ENCODE results near the gene ZNF414. TPM values are rescaled to one million over a fixed set of nuclear protein-coding genes. Genes with fewer than 3 reads are reported as not detected.

Gene ZNF414
- total RNA-seq, 1 experiment from 2014 or later: 26.7 TPM

- intact Hi-C loops (cut with micrococcal nuclease; ENCODE audit: unreplicated experiment): no loop called here
- BruUV-seq (replicated peaks): no TSS peak
- H3K27me3 ChIP-seq (replicated peaks; ENCODE audit: insufficient read depth, low read depth, low read length, poor library complexity): no peaks in the 10 kb centered on the region
- peaks cover 11% of the 10 kb centered on the region for H3K36me3 ChIP-seq (ENCODE audit: insufficient read depth, low read length, poor library complexity, severe bottlenecking)
- ChIA-PET CTCF (no interaction called here), POLR2A (ENCODE audit: low non-redundant PET) (no interaction called here)
- peak overlapping the region; percentile 100 for H3K27ac ChIP-seq (ENCODE audit: low read depth, low read length, poor library complexity, severe bottlenecking)
- peak; percentile 49 for DNase-seq (ENCODE audit: low spot score)
- H3K4me3 ChIP-seq (ENCODE audit: low read depth, low read length, poor library complexity, severe bottlenecking): no peak overlapping the region
- peaks cover 17% of the 10 kb centered on the region for H3K4me1 ChIP-seq (ENCODE audit: insufficient read depth, low read length, poor library complexity, severe bottlenecking)
- H3K9me3 ChIP-seq (ENCODE audit: low read depth, low read length, poor library complexity, severe bottlenecking): no peaks in the 10 kb centered on the region
- TF ChIP-seq CTCF (conservative IDR thresholded peaks at IDR 0.05; ENCODE audit: low read depth, low read length) (no peak), EZH2 (IDR thresholded peaks at IDR 0.05; ENCODE audit: borderline replicate concordance, low read depth, low read length, poor library complexity, severe bottlenecking) (no peak)
These were observed 1.6 kb downstream of the ZNF414 start for GRCh38 chr19:8512115-8512967.

GRCh38 chr19:8511573-8512101 is 2.3 kb downstream of the ZNF414 start:
- H3K27ac ChIP-seq (ENCODE audit: low read depth, low read length, poor library complexity, severe bottlenecking): no peak overlapping the region
- TF ChIP-seq CTCF (conservative IDR thresholded peaks at IDR 0.05; ENCODE audit: low read depth, low read length) (no peak; the same call in 1 of the 2 replicates), EZH2 (IDR thresholded peaks at IDR 0.05; ENCODE audit: borderline replicate concordance, low read depth, low read length, poor library complexity, severe bottlenecking) (no peak)
- no peak for DNase-seq (ENCODE audit: low spot score)
- BruUV-seq (replicated peaks): no TSS peak
- POLR2A ChIA-PET (ENCODE audit: low non-redundant PET): no interaction called here
- intact Hi-C loops (cut with micrococcal nuclease; ENCODE audit: unreplicated experiment): no loop called here
- H3K9me3 ChIP-seq (ENCODE audit: low read depth, low read length, poor library complexity, severe bottlenecking): no peaks in the 10 kb centered on the region
- no peaks in the 10 kb centered on the region for H3K27me3 ChIP-seq (replicated peaks; ENCODE audit: insufficient read depth, low read depth, low read length, poor library complexity)
- peaks cover 11% of the 10 kb centered on the region for H3K36me3 ChIP-seq (ENCODE audit: insufficient read depth, low read length, poor library complexity, severe bottlenecking)
- H3K4me3 ChIP-seq (ENCODE audit: low read depth, low read length, poor library complexity, severe bottlenecking): no peak overlapping the region
- CTCF ChIA-PET: no interaction called here
- H3K4me1 ChIP-seq (ENCODE audit: insufficient read depth, low read length, poor library complexity, severe bottlenecking): peaks cover 18% of the 10 kb centered on the region

GRCh38 chr19:8510589-8511115 is 3.3 kb downstream of the ZNF414 start:
- Histone ChIP-seq H3K36me3 (ENCODE audit: insufficient read depth, low read length, poor library complexity, severe bottlenecking) (peaks cover 11% of the 10 kb centered on the region), H3K4me3 (ENCODE audit: low read depth, low read length, poor library complexity, severe bottlenecking) (no peak overlapping the region), H3K4me1 (ENCODE audit: insufficient read depth, low read length, poor library complexity, severe bottlenecking) (peaks cover 25% of the 10 kb centered on the region), H3K27me3 (replicated peaks; ENCODE audit: insufficient read depth, low read depth, low read length, poor library complexity) (no peaks in the 10 kb centered on the region), H3K9me3 (ENCODE audit: low read depth, low read length, poor library complexity, severe bottlenecking) (no peaks in the 10 kb centered on the region), H3K27ac (ENCODE audit: low read depth, low read length, poor library complexity, severe bottlenecking) (no peak overlapping the region)
- TF ChIP-seq EZH2 (IDR thresholded peaks at IDR 0.05; ENCODE audit: borderline replicate concordance, low read depth, low read length, poor library complexity, severe bottlenecking) (no peak), CTCF (conservative IDR thresholded peaks at IDR 0.05; ENCODE audit: low read depth, low read length) (no peak)
- BruUV-seq (replicated peaks): no TSS peak
- intact Hi-C loops (cut with micrococcal nuclease; ENCODE audit: unreplicated experiment): no loop called here
- ChIA-PET POLR2A (ENCODE audit: low non-redundant PET) (no interaction called here), CTCF (no interaction called here)
- DNase-seq (ENCODE audit: low spot score): no peak
